ENCODE data around the gene PDAP1.

DNA sequence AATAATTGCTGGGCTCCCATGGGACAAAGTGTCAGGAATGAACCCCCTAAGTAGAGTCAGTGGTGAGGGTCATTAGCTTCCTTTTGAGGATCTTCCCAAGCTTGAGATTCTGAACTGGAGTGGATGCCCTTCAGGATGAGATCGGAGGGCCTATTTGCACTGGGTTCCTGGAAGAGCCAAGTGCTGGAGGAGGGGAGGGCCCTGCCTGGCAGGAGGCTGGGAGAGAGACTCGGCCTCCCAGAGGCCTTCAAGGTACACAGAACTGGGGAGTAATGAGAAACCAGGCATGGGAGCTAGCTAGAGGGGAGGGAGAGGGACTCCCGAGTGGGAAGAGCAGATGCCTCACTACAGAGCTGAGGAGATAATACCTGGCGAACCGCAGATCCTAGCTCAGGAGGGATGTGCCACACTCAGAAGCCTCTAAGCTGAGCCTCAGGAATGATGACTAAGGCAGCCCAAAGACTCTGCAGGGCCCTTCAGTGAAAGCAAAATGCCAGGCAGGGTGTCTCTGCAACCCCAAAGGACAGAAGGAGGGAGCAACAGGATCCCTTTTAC is 9.4 kb downstream of the PDAP1 start:
- TF ChIP-seq POLR2A (IDR thresholded peaks at IDR 0.05; ENCODE audit: low read length) (no peak), EP300 (IDR thresholded peaks at IDR 0.05) (no peak), RAD21 (conservative IDR thresholded peaks at IDR 0.05 in 1 of 2, IDR thresholded peaks at IDR 0.05 in 1 of 2) (no peak), ZC3H11A (IDR thresholded peaks at IDR 0.05) (no peak), ZFP36 (IDR thresholded peaks at IDR 0.05; ENCODE audit: borderline replicate concordance, partially characterized antibody) (no peak), JUN (IDR thresholded peaks at IDR 0.05) (no peak; a peak in 1 of 5 replicates), FOSL2 (IDR thresholded peaks at IDR 0.05) (no peak), FOSL2 (CRISPR knock-in tag; IDR thresholded peaks at IDR 0.05) (no peak), SMC3 (IDR thresholded peaks at IDR 0.05) (no peak), CBX2 (IDR thresholded peaks at IDR 0.05; ENCODE audit: borderline replicate concordance, low read depth) (no peak)
- TF ChIP-seq, protein P1, sequence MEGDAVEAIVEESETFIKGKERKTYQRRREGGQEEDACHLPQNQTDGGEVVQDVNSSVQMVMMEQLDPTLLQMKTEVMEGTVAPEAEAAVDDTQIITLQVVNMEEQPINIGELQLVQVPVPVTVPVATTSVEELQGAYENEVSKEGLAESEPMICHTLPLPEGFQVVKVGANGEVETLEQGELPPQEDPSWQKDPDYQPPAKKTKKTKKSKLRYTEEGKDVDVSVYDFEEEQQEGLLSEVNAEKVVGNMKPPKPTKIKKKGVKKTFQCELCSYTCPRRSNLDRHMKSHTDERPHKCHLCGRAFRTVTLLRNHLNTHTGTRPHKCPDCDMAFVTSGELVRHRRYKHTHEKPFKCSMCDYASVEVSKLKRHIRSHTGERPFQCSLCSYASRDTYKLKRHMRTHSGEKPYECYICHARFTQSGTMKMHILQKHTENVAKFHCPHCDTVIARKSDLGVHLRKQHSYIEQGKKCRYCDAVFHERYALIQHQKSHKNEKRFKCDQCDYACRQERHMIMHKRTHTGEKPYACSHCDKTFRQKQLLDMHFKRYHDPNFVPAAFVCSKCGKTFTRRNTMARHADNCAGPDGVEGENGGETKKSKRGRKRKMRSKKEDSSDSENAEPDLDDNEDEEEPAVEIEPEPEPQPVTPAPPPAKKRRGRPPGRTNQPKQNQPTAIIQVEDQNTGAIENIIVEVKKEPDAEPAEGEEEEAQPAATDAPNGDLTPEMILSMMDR (IDR thresholded peaks at IDR 0.05): no peak
- TF ChIP-seq, protein P2, sequence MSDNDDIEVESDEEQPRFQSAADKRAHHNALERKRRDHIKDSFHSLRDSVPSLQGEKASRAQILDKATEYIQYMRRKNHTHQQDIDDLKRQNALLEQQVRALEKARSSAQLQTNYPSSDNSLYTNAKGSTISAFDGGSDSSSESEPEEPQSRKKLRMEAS (IDR thresholded peaks at IDR 0.05): no peak
- TF ChIP-seq, protein P3, sequence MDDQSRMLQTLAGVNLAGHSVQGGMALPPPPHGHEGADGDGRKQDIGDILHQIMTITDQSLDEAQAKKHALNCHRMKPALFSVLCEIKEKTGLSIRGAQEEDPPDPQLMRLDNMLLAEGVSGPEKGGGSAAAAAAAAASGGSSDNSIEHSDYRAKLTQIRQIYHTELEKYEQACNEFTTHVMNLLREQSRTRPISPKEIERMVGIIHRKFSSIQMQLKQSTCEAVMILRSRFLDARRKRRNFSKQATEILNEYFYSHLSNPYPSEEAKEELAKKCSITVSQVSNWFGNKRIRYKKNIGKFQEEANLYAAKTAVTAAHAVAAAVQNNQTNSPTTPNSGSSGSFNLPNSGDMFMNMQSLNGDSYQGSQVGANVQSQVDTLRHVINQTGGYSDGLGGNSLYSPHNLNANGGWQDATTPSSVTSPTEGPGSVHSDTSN (IDR thresholded peaks at IDR 0.05): peak; percentile 10; the same call in 1 of the 2 replicates
